HL-60 (cell line): ENCODE results near the gene VPS9D1.

Experiments
- CTCF ChIP-seq: IDR thresholded peaks from one replicate; pipeline ENCODE4 v1.5.1; 2011; ENCODE audit warnings: low read length, control low read depth, inconsistent platforms; ENCODE audit not compliant: insufficient read depth
- GABPA ChIP-seq: IDR thresholded peaks from 2 replicates; pipeline ENCODE4 v1.6.1; 2012; ENCODE audit warnings: low read depth
- POLR2AphosphoS5 ChIP-seq: IDR thresholded peaks from 2 replicates; pipeline ENCODE4 v1.6.1; 2012; ENCODE audit warnings: low read depth
- REST ChIP-seq: IDR thresholded peaks from 2 replicates; pipeline ENCODE4 v1.6.1; 2012; ENCODE audit warnings: low read depth; ENCODE audit not compliant: insufficient replicate concordance

GRCh38 chr16:89709166-89709565, 11.5 kb downstream of the VPS9D1 start:
- TF ChIP-seq GABPA (no peak), CTCF (no peak), REST (no peak), POLR2AphosphoS5 (no peak)
